Fibroblast of pulmonary artery (primary cell): ENCODE measurements around the gene NPRL2.

Experiments used
- DNase-seq: peaks from one replicate; pipeline ENCODE4 v3.0.0-alpha.2; 2010; ENCODE audit warnings: low read depth
- H3K4me3 ChIP-seq: replicated peaks from 2 replicates; pipeline ENCODE4 v1.5.1; 2011; ENCODE audit warnings: low read depth, mild to moderate bottlenecking, control low read depth, low read length, moderate library complexity
- CTCF ChIP-seq: IDR thresholded peaks from 2 replicates; pipeline ENCODE4 v1.5.1; 2011; ENCODE audit warnings: mild to moderate bottlenecking, control low read depth, low read length, inconsistent platforms; ENCODE audit errors: missing control alignments

Gene NPRL2

GRCh38 chr3:50350527-50351322, at the start of gene NPRL2, which contains the start of gene CYB561D2:
NPRL2 (minus strand) TSS chr3:50350775; CDS start chr3:50350652, 123 bp downstream.
CYB561D2 (plus strand) TSS chr3:50350862; CDS start chr3:50351434, 572 bp downstream.
- H3K4me3 ChIP-seq, result peak within 1 kb of the TSS; percentile 92
- DNase-seq, result peak; percentile 90
- no peak for TF ChIP-seq CTCF

GRCh38 chr3:50396502-50396901, 45.9 kb upstream of the NPRL2 start:
- H3K4me3 ChIP-seq, result no peak overlapping the region
- no peak for TF ChIP-seq CTCF
- DNase-seq, result no peak

GRCh38 chr3:50395070-50395860, 44.7 kb upstream of the NPRL2 start:
- H3K4me3 ChIP-seq, result no peak overlapping the region
- no peak for DNase-seq
- TF ChIP-seq CTCF, result no peak

GRCh38 chr3:50393061-50393460, 42.5 kb upstream of the NPRL2 start:
- TF ChIP-seq CTCF, result no peak
- H3K4me3 ChIP-seq, result no peak overlapping the region
- no peak for DNase-seq

- TF ChIP-seq CTCF, result no peak
- DNase-seq, result no peak
- no peak overlapping the region for H3K4me3 ChIP-seq
Observed at GRCh38 chr3:50392101-50392715, 41.6 kb upstream of the NPRL2 start.

- no peak overlapping the region for H3K4me3 ChIP-seq
- DNase-seq, result no peak
- TF ChIP-seq CTCF, result no peak
Observed at GRCh38 chr3:50390508-50391224, 40.1 kb upstream of the NPRL2 start.
